ENCODE results near the gene GIPC2.
"Not testable (repeated sequence)": the region's sequence is repeated elsewhere in the genome, so short reads cannot be mapped to it uniquely, and the experiment has no call there.

Gene GIPC2

GRCh38 chr1:78009276-78009675 is 36.5 kb upstream of the GIPC2 start:
- Histone ChIP-seq H3K4me3 (ENCODE audit: low read length) (no peak overlapping the region), H3K36me3 (ENCODE audit: insufficient read depth, low read depth, low read length) (no peaks in the 10 kb centered on the region), H3K9me3 (ENCODE audit: insufficient read depth, low read depth, low read length) (no peaks in the 10 kb centered on the region), H3K9ac (ENCODE audit: low read depth, low read length) (no peak overlapping the region), H3K27me3 (ENCODE audit: insufficient read depth, low read length) (no peaks in the 10 kb centered on the region), H3K4me1 (ENCODE audit: insufficient read depth, low read length) (peaks cover 6% of the 10 kb centered on the region; the same call in 1 of the 2 replicates), H3K27ac (ENCODE audit: low read length) (no peak overlapping the region)

- no peak overlapping the region for H3K27ac ChIP-seq (ENCODE audit: low read length)
- H3K4me3 ChIP-seq (ENCODE audit: low read length) = no peak overlapping the region
- H3K9me3 ChIP-seq (ENCODE audit: insufficient read depth, low read depth, low read length) = no peaks in the 10 kb centered on the region
- no peaks in the 10 kb centered on the region for H3K27me3 ChIP-seq (ENCODE audit: insufficient read depth, low read length)
- no peak overlapping the region for H3K9ac ChIP-seq (ENCODE audit: low read depth, low read length)
- H3K36me3 ChIP-seq (ENCODE audit: insufficient read depth, low read depth, low read length) = no peaks in the 10 kb centered on the region
- H3K4me1 ChIP-seq (ENCODE audit: insufficient read depth, low read length) = peaks cover 6% of the 10 kb centered on the region; the same call in 1 of the 2 replicates
Observed at GRCh38 chr1:78009836-78010235, 35.9 kb upstream of the GIPC2 start.

GRCh38 chr1:78011050-78011449 is 34.7 kb upstream of the GIPC2 start:
- no peak overlapping the region for H3K27ac ChIP-seq (ENCODE audit: low read length)
- H3K9ac ChIP-seq (ENCODE audit: low read depth, low read length) = no peak overlapping the region
- H3K36me3 ChIP-seq (ENCODE audit: insufficient read depth, low read depth, low read length) = 0 out of 2 replicates have a peak, but pooled peaks cover 2% of the 10 kb centered on the region
- H3K27me3 ChIP-seq (ENCODE audit: insufficient read depth, low read length) = no peaks in the 10 kb centered on the region
- H3K4me1 ChIP-seq (ENCODE audit: insufficient read depth, low read length) = peaks cover 6% of the 10 kb centered on the region; the same call in 1 of the 2 replicates
- no peak overlapping the region for H3K4me3 ChIP-seq (ENCODE audit: low read length)
- no peaks in the 10 kb centered on the region for H3K9me3 ChIP-seq (ENCODE audit: insufficient read depth, low read depth, low read length)

GRCh38 chr1:78015148-78015547 is 30.6 kb upstream of the GIPC2 start:
- Histone ChIP-seq H3K36me3 (ENCODE audit: insufficient read depth, low read depth, low read length) (0 out of 2 replicates have a peak, but pooled peaks cover 6% of the 10 kb centered on the region), H3K9ac (ENCODE audit: low read depth, low read length) (no peak overlapping the region; the same call in 1 of the 2 replicates), H3K27ac (ENCODE audit: low read length) (no peak overlapping the region), H3K9me3 (ENCODE audit: insufficient read depth, low read depth, low read length) (no peaks in the 10 kb centered on the region), H3K4me1 (ENCODE audit: insufficient read depth, low read length) (no peaks in the 10 kb centered on the region), H3K4me3 (ENCODE audit: low read length) (no peak overlapping the region), H3K27me3 (ENCODE audit: insufficient read depth, low read length) (no peaks in the 10 kb centered on the region)

- Histone ChIP-seq H3K27ac (ENCODE audit: low read length) (no peak overlapping the region), H3K27me3 (ENCODE audit: insufficient read depth, low read length) (no peaks in the 10 kb centered on the region), H3K9ac (ENCODE audit: low read depth, low read length) (no peak overlapping the region), H3K4me3 (ENCODE audit: low read length) (no peak overlapping the region), H3K36me3 (ENCODE audit: insufficient read depth, low read depth, low read length) (0 out of 2 replicates have a peak, but pooled peaks cover 6% of the 10 kb centered on the region), H3K9me3 (ENCODE audit: insufficient read depth, low read depth, low read length) (no peaks in the 10 kb centered on the region), H3K4me1 (ENCODE audit: insufficient read depth, low read length) (no peaks in the 10 kb centered on the region)
Observed at GRCh38 chr1:78019024-78019423, 26.7 kb upstream of the GIPC2 start.

GRCh38 chr1:78021134-78021533 is 24.6 kb upstream of the GIPC2 start:
- H3K36me3 ChIP-seq (ENCODE audit: insufficient read depth, low read depth, low read length); H3K27ac ChIP-seq (ENCODE audit: low read length); H3K9me3 ChIP-seq (ENCODE audit: insufficient read depth, low read depth, low read length); H3K4me1 ChIP-seq (ENCODE audit: insufficient read depth, low read length); H3K9ac ChIP-seq (ENCODE audit: low read depth, low read length); H3K27me3 ChIP-seq (ENCODE audit: insufficient read depth, low read length); H3K4me3 ChIP-seq (ENCODE audit: low read length): not testable (repeated sequence)

GRCh38 chr1:78029793-78030192 is 16.0 kb upstream of the GIPC2 start:
- H3K4me3 ChIP-seq (ENCODE audit: low read length) = no peak overlapping the region
- H3K9me3 ChIP-seq (ENCODE audit: insufficient read depth, low read depth, low read length) = no peaks in the 10 kb centered on the region
- no peaks in the 10 kb centered on the region for H3K36me3 ChIP-seq (ENCODE audit: insufficient read depth, low read depth, low read length)
- H3K9ac ChIP-seq (ENCODE audit: low read depth, low read length) = no peak overlapping the region
- H3K27me3 ChIP-seq (ENCODE audit: insufficient read depth, low read length) = no peaks in the 10 kb centered on the region
- H3K4me1 ChIP-seq (ENCODE audit: insufficient read depth, low read length) = no peaks in the 10 kb centered on the region
- no peak overlapping the region for H3K27ac ChIP-seq (ENCODE audit: low read length)

GRCh38 chr1:78032996-78033796 is 12.6 kb upstream of the GIPC2 start:
- no peaks in the 10 kb centered on the region for H3K36me3 ChIP-seq (ENCODE audit: insufficient read depth, low read depth, low read length)
- no peak overlapping the region for H3K27ac ChIP-seq (ENCODE audit: low read length)
- H3K4me3 ChIP-seq (ENCODE audit: low read length) = no peak overlapping the region
- no peak overlapping the region for H3K9ac ChIP-seq (ENCODE audit: low read depth, low read length)
- no peaks in the 10 kb centered on the region for H3K9me3 ChIP-seq (ENCODE audit: insufficient read depth, low read depth, low read length)
- no peaks in the 10 kb centered on the region for H3K27me3 ChIP-seq (ENCODE audit: insufficient read depth, low read length)
- no peaks in the 10 kb centered on the region for H3K4me1 ChIP-seq (ENCODE audit: insufficient read depth, low read length)

- Histone ChIP-seq H3K27me3 (ENCODE audit: insufficient read depth, low read length) (no peaks in the 10 kb centered on the region), H3K36me3 (ENCODE audit: insufficient read depth, low read depth, low read length) (no peaks in the 10 kb centered on the region), H3K4me3 (ENCODE audit: low read length) (no peak overlapping the region), H3K27ac (ENCODE audit: low read length) (no peak overlapping the region), H3K9me3 (ENCODE audit: insufficient read depth, low read depth, low read length) (no peaks in the 10 kb centered on the region), H3K9ac (ENCODE audit: low read depth, low read length) (no peak overlapping the region), H3K4me1 (ENCODE audit: insufficient read depth, low read length) (no peaks in the 10 kb centered on the region)
Observed at GRCh38 chr1:78033797-78034172, 12.0 kb upstream of the GIPC2 start.

GRCh38 chr1:78035121-78035520 is 10.6 kb upstream of the GIPC2 start:
- Histone ChIP-seq H3K27me3 (ENCODE audit: insufficient read depth, low read length) (no peaks in the 10 kb centered on the region; the same call in 1 of the 2 replicates), H3K9ac (ENCODE audit: low read depth, low read length) (no peak overlapping the region), H3K4me3 (ENCODE audit: low read length) (no peak overlapping the region), H3K4me1 (ENCODE audit: insufficient read depth, low read length) (no peaks in the 10 kb centered on the region), H3K9me3 (ENCODE audit: insufficient read depth, low read depth, low read length) (no peaks in the 10 kb centered on the region), H3K36me3 (ENCODE audit: insufficient read depth, low read depth, low read length) (no peaks in the 10 kb centered on the region), H3K27ac (ENCODE audit: low read length) (no peak overlapping the region)

GRCh38 chr1:78036450-78036849 is 9.3 kb upstream of the GIPC2 start:
- no peak overlapping the region for H3K27ac ChIP-seq (ENCODE audit: low read length)
- no peaks in the 10 kb centered on the region; the same call in 1 of the 2 replicates for H3K27me3 ChIP-seq (ENCODE audit: insufficient read depth, low read length)
- H3K36me3 ChIP-seq (ENCODE audit: insufficient read depth, low read depth, low read length) = no peaks in the 10 kb centered on the region
- H3K4me1 ChIP-seq (ENCODE audit: insufficient read depth, low read length) = no peaks in the 10 kb centered on the region
- H3K9ac ChIP-seq (ENCODE audit: low read depth, low read length) = no peak overlapping the region
- no peaks in the 10 kb centered on the region for H3K9me3 ChIP-seq (ENCODE audit: insufficient read depth, low read depth, low read length)
- H3K4me3 ChIP-seq (ENCODE audit: low read length) = no peak overlapping the region

GRCh38 chr1:78038071-78038470 is 7.7 kb upstream of the GIPC2 start:
- no peaks in the 10 kb centered on the region for H3K36me3 ChIP-seq (ENCODE audit: insufficient read depth, low read depth, low read length)
- no peaks in the 10 kb centered on the region for H3K9me3 ChIP-seq (ENCODE audit: insufficient read depth, low read depth, low read length)
- peaks cover 4% of the 10 kb centered on the region for H3K27me3 ChIP-seq (ENCODE audit: insufficient read depth, low read length)
- no peak overlapping the region for H3K4me3 ChIP-seq (ENCODE audit: low read length)
- H3K27ac ChIP-seq (ENCODE audit: low read length) = no peak overlapping the region
- H3K4me1 ChIP-seq (ENCODE audit: insufficient read depth, low read length) = no peaks in the 10 kb centered on the region
- no peak overlapping the region for H3K9ac ChIP-seq (ENCODE audit: low read depth, low read length)

Data from iPS-20b (cell line).